Amygdala (tissue), 56 donors: ENCODE results near the gene EZH1.

Source experiments
- DNase-seq, 56 donors: peaks; one replicate each; lab custom pipeline; 2025; lab: John Stamatoyannopoulos, UW

The EZH1 gene

DNA sequence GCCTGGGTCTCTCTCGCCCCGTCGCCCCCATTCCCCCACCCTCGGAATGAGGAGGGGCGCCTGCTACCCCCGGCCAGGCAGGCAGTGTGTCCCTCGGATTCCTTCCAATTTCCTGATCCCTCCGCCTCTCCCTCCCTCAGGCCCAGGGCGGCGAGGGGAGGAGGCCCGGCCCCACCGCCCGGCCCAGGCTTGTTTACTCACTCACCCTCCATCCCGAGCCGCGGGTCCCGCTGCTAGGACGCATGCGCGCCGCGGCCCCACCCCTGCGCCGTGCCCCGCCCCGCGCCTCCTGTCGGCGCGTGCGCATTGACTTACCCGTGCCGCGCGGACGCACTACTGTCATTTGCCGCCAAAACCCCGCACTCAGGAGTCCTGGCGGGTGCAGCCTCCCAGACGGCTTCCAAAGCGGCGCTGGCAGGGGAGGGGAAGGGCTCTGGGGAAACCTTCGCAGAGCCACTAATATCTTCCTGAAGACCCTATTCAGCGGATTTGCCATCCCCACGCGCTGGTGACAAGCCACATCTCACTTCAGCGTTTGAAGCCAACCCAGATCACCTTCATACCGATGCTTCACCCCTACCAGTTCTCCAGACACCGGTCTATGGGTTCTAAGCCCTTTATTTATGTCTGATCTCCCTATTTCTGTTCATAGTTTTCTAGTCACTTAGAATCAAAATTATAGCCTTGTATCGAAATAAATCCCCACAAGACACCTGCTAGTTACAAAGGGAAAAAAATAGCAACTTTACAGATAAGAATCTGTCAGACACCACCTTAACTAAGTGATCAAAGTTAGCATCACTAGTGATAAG is at the start of gene EZH1:
EZH1 (minus strand) TSS at position 235 of the 812 bp plus-strand sequence. CDS start 16,099 bp downstream, outside the sequence.
- peak; percentile 40 to 91 (median 82) for DNase-seq

DNA sequence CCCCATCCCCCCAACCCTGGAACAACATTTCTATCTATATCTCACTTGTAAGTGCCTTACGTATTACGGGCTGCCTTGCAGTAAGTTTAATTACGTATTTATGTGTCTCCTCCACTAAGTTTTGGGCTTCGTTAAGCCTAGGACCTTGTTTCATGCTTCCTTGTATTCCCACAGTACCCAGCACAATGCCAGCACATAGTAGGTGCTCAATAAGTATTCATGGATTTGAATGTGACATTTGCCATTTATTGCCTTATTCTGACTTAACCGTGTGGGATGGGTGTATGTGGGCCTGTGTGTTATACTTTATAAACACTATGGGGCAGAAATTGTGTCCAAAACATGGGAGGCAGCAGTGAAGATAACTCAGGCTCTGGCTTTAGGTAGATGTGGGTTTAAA is 47.7 kb upstream of the EZH1 start:
- no peak for DNase-seq

DNA sequence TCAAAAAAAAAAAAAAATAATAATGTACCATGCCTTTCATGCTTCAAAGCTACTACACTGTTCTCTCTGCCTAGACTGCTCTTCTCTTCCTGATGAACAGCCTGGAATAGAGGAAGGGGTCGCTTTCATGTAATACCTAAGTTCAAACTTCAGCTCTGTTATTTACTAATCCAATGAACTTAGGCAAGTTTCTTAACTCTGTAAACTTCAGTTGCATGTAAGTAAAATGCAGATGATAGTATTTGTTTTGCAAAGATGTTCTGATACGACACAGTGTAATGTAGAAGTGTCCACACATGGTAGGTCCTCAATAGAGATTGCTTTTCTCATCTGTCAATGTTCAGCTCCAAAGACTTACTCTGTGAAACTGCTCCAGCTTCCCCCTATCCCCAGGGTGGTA is 47.1 kb upstream of the EZH1 start:
- DNase-seq: no peak

DNA sequence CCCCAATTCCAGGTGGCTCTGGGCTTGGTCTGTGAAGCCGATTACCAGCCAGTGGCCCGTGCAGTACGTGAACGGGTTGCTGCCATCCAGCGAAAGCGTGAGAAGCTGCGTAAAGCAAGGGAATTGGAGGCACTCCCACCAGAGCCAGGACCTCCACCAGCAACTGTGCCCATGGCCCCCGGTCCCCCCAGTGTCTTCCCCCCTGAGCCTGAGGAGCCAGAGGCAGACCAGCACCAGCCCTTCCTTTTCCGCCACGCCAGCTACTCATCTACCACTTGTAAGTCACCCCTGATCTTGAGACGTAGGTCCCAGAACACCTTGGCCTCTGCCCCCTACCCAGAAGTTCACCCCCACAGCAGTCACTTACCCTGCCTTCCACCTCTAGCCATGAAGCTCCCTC is 42.4 kb upstream of the EZH1 start:
- no peak for DNase-seq

DNA sequence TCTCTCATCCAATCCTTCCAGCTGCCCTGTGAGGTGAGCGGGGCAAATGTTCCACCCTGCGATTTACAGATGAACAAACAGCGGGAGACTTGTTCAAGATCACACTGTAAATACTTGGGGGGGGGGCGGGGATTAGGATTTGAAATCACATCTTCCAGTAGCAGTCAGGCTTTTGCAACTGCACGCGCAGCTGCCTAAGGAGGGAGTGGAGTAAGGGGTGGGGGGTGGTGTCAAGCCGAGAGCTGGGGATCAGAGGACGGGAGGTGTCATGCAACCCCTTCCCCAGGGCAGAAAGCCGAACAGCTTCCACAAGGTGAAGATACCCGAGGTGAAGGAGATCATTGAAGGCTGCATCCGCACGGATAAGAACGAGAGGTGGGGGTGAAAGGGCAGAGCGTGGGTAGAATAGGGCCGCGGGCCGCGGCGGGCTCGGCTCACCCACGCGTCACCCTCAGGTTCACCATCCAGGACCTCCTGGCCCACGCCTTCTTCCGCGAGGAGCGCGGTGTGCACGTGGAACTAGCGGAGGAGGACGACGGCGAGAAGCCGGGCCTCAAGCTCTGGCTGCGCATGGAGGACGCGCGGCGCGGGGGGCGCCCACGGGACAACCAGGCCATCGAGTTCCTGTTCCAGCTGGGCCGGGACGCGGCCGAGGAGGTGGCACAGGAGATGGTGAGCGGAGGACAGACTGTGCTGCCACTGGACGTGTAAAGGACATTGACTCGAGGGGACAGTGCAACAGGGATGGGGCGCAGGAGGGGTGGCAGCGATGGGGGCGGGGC is 40.2 kb upstream of the EZH1 start:
- no peak for DNase-seq

DNA sequence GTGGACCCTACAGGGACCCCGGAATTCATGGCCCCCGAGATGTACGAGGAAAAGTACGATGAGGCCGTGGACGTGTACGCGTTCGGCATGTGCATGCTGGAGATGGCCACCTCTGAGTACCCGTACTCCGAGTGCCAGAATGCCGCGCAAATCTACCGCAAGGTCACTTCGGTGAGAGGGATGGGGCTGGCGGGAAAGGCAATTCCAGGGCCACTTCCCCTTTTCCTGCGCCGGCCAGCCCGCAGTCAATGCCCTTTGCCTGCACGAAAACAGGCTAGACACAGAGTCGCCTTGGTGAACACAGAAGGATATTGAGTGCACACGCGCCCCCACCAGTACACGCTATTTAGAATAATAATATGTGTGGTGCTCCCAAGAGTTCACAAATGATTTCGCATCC is 39.6 kb upstream of the EZH1 start:
- no peak for DNase-seq

DNA sequence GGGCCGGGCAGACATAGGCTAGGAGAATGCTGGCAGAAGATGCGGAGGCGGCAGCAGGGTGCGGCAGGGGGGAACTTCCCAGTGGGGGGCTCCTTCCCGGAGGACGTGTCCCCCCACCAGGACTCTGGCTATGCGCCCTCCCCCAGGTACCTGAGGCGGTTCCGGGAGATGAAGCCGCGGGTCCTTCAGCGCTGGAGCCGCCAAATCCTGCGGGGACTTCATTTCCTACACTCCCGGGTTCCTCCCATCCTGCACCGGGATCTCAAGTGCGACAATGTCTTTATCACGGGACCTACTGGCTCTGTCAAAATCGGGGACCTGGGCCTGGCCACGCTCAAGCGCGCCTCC is 38.9 kb upstream of the EZH1 start:
- DNase-seq: no peak

DNA sequence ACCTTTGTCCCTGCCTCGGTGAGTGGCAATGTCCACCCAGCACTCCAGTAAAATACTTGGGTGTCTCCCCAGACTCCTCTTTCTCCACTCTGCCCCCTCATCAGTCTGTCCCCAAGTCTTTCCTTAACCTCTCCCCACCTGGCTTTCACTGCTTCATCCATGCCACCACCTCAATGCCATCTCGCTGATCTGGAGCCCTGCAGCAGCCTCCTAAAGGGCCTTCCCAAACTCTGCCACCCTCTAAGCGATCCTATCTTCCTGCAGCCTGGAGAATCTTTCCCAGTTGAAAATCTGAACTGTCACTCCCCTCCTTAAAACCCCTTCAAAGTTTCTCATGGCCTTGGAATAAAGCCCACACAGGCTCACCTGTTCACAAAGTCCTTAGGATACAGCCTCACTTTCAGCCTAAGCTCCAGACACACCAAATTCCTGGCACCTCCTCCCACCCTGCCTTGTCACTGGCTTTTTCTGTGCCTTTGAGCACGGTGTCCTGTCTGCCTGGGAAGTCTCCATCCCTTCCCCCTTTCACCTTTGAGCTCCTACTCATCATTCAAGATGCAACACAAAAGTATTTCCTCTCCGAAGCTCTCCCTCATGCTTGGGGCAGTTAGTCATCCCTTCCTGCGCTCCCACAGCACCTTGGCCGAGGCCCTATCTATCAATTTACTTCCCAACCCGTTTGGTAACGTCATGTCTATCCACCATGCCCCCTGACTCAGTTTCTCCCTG is 38.4 kb upstream of the EZH1 start:
- no peak for DNase-seq

DNA sequence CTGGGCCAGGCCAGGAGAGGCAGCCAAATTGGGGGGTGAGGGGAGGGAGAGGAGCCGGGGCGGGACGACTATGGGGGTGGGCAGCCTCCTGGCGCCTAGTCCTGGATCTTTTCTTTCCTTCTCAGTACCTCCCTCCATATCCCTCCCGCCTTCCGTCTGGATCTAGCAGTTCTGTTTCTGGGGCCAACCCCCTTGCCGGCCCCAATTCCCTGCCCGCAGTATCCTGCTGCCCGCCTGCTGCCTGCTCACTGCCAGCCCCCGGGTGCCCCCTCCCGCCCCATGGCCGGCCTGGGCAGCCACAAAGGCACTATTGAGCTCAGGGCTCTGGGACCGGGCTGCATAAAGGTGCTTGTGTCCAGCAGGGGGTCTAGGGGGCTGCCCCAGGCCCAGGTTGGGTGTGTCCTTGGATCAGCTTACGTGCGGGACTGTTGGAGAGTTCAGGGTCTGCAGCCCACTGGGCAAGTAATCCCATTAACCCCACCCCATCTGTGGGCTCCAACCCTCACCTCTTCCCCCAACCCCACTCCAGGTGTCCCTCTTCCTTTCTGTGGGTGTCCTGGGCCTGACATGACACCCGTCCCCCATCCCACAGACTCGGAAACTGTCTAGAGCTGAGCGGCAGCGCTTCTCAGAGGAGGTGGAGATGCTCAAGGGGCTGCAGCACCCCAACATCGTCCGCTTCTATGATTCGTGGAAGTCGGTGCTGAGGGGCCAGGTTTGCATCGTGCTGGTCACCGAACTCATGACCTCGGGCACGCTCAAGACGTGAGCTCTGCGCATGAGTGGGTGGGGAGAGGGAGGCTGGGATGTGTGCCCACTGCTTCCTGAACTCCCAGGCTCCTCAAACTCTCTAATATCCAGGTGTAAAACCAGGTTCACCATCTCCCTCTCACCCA is 37.6 kb upstream of the EZH1 start:
- peak in 1 of 56 donors; percentile 18 for DNase-seq

DNA sequence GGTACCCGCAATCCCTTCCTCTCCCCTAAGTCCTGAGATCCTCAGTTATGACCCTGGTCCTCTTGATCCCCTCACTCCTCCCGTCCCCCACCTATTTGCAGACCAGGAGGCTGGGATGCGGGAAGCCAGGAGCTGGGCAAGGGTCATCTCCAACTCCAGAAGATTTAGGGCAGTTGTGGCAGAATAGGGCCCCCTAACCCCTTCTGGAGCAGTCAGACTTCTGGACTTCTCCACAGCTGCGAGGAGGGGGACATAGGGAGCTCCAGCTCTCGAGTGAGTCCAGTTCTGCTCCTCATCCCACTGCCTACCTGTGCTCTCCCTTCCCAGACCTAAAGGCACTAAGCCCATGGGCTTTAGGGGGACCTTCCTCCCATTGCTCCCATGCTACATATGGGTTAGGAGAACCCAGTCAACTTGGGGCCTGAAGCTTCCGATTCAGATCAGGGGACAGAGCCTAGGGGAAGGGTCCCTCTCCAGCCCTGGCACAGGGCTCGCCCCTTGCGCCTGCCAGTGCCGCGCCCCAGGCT is 36.9 kb upstream of the EZH1 start:
- no peak for DNase-seq

DNA sequence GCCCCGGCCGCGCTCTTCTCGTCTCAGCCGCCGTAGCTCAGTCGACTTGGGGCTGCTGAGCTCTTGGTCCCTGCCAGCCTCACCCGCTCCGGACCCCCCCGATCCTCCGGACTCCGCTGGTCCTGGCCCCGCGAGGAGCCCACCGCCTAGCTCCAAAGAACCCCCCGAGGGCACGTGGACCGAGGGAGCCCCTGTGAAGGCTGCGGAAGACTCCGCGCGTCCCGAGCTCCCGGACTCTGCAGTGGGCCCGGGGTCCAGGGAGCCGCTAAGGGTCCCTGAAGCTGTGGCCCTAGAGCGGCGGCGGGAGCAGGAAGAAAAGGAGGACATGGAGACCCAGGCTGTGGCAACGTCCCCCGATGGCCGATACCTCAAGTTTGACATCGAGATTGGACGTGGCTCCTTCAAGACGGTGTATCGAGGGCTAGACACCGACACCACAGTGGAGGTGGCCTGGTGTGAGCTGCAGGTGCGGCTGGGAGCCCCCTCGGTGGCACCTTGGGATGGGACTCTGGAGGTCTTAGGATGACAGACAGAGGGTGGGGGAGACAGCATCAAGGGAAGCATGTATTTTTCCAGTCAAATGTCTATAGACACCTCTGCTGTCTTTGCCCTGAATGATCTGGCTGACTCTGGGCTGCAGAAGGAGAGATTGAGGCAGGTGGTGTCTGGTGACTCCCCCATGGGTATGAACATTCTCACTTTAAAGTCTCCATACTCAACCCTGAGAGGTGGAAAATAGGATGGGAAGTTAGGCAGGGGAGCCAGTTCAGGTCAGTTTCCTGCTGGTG is 36.2 kb upstream of the EZH1 start:
- DNase-seq: no peak

DNA sequence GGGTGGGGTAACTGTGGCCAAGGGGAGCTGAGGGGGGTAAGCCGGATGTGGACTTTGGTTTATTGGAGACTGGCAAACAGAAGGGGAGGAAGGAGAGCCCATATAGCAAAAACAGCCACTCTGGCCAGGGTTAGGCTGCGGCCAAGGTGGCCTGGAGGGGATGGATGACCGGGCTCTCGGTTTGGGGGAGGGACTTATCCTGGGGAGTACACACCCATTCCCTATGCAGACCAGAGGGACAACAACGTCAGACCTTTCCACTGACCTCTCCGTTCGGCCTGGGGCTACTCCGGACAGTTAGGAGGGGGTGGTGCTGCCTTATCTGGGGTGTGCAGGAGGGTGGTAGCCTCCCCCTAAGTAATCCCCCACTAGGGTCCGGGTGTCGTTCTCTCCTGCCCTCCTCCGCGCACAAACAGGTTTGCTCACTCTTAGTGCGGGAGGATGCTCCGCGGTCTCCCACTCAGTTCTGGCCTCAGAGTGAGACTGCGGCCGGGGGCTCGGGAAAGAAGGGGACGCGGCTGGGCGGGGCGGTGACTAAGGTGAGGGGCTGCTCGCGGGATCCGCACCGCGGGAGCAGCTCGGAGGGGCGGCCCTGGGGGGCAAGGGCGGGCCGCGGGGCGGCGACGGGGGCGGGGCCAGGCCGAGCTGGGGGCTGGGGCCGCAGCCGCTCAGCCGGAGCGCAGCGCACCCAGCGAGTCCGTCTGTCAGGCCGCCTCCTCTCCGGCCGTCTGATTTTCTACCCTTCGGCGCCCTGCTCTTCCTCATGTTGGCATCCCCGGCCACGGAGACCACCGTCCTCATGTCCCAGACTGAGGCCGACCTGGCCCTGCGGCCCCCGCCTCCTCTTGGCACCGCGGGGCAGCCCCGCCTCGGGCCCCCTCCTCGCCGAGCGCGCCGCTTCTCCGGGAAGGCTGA is 35.4 kb upstream of the EZH1 start, which contains the start of gene WNK4:
WNK4 (plus strand) TSS at position 675 of the 915 bp plus-strand sequence; CDS start at position 764, 89 bp downstream.
- no peak for DNase-seq

DNA sequence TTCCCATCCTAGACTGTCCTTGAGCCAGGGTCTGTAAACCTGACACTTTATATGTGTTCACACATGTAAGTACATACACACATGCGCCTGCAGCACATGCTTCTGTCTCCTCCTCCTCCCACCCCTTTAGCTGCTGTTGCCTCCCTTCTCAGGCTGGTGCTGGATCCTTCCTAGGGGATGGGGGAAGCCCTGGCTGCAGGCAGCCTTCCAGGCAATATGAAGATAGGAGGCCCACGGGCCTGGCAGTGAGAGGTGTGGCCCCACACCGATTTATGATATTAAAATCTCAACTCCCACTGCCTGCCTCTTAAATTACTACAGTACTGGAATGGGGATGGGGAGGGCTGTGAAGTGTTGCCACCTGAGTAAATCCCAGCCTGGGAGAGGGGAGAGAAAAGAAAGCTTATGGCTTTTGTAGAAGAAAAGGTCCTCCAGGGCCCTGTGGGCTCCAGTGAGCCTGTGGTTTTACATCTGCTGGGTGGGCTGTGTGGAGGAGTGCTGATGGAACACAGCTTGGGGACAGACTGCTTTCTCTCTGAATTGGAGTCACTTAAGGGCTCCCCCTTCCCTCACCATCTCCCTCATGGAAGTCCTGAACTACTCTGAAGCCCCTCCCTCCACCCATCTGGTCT is 34.6 kb upstream of the EZH1 start:
- DNase-seq: no peak

DNA sequence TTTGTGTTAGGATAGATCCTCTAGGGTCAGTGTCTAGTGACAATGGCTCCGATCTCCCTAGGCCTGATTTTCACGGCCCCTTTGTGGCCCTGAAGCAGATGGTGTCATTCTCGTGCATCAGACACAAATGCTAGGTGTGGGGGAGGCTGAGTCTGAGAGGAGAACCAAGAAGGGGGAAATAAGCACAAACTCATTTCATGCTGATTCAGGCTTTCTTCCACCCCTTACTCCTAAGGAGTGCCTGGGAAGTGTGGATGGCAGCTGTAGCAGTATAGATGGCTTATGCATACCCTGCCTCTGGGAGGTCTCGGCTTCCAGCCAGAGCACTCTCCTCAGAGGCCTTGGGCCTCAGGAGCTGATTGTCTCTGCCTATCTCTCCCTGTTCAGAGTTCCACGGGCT is 33.7 kb upstream of the EZH1 start:
- no peak for DNase-seq

DNA sequence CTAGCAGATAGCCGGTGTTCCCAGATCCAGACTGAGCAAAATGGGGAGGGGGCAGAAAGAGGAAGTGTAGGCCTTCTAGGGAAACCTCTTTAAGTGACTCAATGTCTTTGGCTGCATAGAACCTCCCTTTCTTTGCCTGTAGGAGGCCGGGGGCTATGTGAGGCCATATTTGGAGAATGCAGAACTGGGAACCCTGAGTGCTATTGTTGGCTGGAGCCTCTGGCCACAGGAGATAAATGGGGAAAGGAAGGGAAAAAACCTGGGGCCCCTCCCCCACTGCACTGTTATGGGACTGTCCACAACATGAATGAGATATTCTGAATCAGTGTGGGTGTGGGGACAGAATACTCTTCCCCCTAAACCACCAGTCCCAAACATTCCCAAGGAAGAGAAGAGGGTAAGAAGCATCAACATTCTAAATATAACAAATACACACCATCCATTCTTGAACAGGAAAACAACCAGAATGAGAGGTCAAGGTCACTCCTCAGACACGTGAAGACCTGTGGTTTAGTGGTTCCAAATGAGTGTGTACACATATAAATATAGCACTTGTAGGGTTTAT is 30.8 kb upstream of the EZH1 start:
- DNase-seq: no peak

DNA sequence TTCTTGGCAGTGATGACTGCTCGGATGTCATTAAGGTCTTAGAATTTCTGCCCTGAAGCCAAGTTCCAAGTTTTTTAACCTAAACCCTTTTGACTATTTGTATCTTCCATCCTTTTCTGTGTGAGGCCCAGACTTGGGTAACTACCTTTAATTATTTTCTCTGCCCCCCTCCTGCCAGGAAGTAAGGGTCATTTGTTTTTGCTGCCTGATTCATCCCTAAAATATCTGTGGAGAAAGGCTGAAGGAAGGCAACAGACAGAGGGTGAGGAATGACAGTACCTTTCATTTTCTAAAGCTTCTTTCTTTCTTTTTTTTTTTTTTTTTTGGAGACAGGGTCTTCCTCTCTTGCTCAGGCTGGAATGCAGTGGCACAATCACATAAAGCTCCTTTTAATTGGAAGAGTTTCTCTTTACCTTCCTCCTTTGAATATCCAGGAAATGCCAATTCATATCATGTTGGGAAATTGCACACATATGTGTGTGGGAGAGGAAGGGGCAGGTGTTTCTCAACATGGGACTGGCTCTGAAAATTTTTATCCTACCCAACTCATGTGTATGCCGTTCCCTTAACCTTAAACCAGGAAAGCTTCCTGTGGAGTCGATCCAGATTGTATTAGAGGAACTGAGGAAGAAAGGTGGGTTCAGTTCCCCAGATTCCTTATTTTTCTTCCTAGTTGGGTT is 29.4 kb upstream of the EZH1 start:
- DNase-seq: no peak
